Limb (tissue), 2 donors: ENCODE measurements around the gene PI4K2B.
"Not testable (repeated sequence)": the region's sequence is repeated elsewhere in the genome, so short reads cannot be mapped to it uniquely, and the experiment has no call there.

Experiments used
- DNase-seq, 2 donors: peaks; one replicate each; pipeline ENCODE4 v3.0.0-alpha.2; 2016; ENCODE audit errors: extremely low spot score in 2 of 2

PI4K2B gene

DNA sequence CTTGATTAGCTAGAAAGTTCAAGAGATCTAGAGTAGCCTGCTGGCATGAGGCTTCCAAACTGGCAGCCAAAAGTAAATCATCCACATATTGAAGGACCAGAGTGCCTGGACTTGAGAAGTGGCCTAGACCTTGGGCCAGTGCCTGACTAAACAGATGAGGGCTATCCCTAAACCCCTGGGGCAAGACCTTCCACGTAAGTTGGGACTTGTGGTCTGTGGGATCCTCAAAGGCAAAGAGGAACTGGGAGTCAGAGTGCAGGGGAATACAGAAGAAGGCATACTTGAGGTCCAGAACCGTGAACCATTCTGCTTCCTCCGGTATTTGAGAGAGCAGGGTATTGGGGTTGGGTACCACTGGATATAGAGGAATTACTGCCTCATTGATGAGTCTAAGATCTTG lies 8.4 kb downstream of the PI4K2B start:
- DNase-seq, result not testable (repeated sequence)

DNA sequence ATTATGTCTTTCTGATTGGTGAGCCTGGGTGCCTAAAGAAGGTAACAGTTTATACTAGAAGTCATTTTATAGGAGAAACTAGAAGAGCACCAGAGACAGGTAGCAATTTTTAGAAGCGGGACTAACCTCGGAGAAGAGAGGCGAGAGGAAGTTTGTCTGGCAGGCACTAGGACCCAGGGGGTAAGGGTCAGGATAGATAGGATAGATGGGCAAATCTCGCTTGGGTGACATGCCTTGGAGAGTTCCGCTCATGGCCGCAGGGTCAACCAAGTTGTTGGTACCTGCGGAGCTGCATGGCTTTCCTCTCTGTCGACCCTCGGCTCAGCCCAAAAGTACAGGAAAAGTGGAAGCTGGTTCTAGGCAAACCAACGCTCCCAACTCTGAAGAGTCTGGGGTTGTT lies 11.3 kb downstream of the PI4K2B start:
- DNase-seq, result no peak

- DNase-seq, result no peak
These were observed 13.1 kb downstream of the PI4K2B start for GRCh38 chr4:25246680-25247611.

GRCh38 chr4:25248875-25249274 lies 15.0 kb downstream of the PI4K2B start:
- not testable (repeated sequence) for DNase-seq

DNA sequence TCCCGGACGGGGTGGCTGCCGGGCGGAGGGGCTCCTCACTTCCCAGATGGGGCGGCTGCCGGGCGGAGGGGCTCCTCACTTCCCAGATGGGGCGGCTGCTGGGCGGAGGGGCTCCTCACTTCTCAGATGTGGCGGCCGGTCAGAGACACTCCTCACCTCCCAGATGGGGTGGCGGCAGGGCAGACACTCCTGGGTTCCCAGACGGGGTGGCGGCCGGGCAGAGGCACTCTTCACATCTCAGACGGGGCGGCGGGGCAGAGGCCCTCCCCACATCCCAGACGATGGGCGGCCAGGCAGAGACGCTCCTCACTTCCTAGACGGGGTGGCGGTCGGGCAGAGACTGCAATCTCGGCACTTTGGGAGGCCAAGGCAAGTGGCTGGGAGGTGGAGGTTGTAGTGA lies 15.7 kb downstream of the PI4K2B start:
- not testable (repeated sequence) for DNase-seq

DNA sequence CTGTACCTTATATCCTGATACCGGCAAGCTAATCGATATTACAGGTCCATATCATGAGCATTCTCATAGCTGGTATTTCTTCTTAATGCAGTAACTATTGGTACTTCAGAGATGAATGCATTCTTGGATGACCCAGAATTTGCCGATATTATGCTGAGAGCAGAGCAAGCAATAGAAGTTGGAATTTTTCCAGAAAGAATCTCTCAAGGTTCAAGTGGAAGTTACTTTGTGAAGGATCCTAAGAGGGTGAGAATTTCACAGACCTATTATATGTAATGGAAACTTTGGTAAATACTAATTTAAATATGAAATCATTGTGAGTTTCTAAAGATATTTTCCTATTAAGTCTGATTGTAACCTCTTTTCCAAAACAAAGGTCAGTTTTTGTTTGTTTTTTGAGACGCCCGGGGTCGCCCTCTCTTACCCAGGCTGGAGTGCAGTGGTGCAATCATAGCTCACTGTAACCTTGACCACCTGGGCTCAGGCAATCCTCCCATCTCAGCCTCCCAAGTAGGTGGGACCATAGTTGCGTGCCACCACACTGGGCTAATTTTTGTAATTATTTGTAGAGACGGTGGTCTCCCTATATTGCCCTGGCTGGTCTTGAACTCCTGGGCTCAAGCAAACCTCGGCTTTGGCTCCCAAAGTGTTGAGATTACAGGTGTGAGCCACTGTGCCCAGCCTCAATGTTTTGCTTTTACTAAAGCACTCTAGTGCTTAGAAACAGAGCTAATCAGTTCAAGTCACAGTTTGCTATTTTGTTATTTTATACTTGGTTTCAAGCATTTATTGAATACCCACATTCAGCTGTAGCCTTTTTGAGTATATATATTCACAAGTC lies 18.6 kb downstream of the PI4K2B start:
- no peak for DNase-seq

- DNase-seq, result no peak
These were observed 19.2 kb downstream of the PI4K2B start for GRCh38 chr4:25253071-25253445.

DNA sequence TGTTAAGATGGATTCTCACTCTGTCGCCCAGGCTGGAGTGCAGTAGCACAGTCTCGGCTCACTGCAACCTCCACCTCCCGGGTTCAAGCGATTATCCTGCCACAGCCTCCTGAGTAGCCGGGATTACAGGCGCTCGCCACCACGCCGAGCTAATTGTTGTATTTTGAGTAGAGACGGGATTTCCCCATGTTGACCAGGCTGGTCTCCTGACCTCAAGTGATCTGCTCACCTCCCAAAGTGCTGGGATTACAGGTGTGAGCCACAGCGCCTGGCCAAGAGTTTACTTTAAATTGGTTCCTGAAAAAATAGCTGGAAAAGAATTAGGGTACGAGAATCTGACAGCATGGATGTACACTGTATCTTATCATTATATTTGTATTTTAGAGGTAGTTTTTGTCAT lies 20.0 kb downstream of the PI4K2B start:
- not testable (repeated sequence) for DNase-seq

- DNase-seq, result no peak
These were observed 25.2 kb downstream of the PI4K2B start for GRCh38 chr4:25258980-25259578.

GRCh38 chr4:25271866-25272265 lies 38.0 kb downstream of the PI4K2B start:
- DNase-seq, result no peak

DNA sequence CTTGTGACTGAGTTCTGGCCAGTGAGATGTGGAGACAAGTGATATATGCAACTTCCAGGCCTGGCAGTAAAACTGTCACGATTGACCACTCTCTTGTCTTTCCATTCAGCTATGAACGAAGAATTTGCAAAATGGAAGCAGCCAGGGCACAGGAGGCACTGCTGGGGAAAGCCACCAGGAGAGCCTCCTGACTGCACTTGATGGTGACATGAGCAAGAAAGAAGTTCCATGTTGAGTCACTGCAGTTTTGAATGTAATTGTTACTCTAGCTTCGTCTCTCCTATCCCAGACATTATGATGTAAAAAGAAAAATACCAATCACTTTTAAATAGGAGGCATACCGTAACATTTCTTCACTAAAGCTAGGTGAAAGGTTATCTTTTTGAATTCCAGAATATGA lies 46.4 kb downstream of the PI4K2B start:
- DNase-seq, result no peak

DNA sequence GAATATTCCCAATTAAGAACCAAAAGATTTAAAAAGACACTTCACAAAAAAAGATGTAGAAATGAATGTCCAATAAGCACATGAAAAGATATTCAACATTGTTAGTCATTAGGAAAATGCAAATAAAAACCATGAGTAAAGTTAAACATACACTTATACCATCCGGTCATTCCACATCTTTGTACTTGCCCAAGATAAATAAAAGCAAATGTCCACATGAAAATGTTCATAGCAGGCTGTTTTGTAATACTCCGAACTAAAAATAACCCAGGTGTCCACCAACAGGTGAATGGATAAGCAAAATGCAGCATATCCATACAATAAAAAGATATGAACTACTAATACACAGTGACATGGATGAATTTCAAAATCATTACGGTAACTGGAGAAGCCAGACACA lies 50.1 kb downstream of the PI4K2B start:
- no peak for DNase-seq

- no peak for DNase-seq
These were observed 50.6 kb downstream of the PI4K2B start for GRCh38 chr4:25284466-25284865.

GRCh38 chr4:25290490-25291067 lies 56.7 kb downstream of the PI4K2B start:
- DNase-seq, result no peak

- DNase-seq, result no peak
These were observed 57.4 kb downstream of the PI4K2B start for GRCh38 chr4:25291158-25291733.

GRCh38 chr4:25297528-25298242 lies 63.9 kb downstream of the PI4K2B start:
- DNase-seq, result no peak

GRCh38 chr4:25299476-25300203 lies 65.8 kb downstream of the PI4K2B start:
- no peak for DNase-seq

DNA sequence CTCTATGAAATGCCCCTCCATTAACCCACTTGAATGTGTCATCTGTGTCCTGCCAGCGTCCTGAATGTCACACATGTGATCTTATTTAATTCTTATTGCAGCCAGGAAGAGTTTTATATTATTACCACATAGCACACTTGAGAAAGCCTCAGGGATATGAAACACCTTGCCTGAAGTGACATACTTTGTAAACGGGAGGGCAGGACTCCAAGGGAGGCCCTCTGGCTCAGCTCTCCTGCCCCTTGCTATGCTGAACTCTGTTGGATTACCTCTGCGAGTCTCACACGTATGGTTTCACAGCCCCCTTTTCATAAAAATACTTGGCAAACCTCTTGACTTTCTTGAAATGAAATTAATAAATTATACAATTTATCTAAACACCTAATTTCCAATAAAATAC lies 67.6 kb downstream of the PI4K2B start:
- no peak for DNase-seq

- no peak for DNase-seq
These were observed 68.8 kb downstream of the PI4K2B start for GRCh38 chr4:25302626-25303025.

GRCh38 chr4:25303578-25303977 lies 69.7 kb downstream of the PI4K2B start:
- DNase-seq, result no peak
